CD14-positive monocyte (primary cell): ENCODE data around the gene SH3RF3. TPM values are rescaled to one million over a fixed set of nuclear protein-coding genes. Genes with fewer than 3 reads are reported as not detected.
A peak's percentile ranks its signal among the peaks of the same experiment; 100 is the strongest.

ENCODE experiments used
- DNase-seq, 3 donors: peaks; one replicate each; pipeline ENCODE4 v3.0.0-alpha.2; 2011 to 2022
- H2AFZ ChIP-seq: 2 replicates; pipeline ENCODE4 v1.6.0; 2012; ENCODE audit warnings: mild to moderate bottlenecking, low read depth, low read length, inconsistent platforms; ENCODE audit not compliant: insufficient read depth, poor library complexity, severe bottlenecking
- H3K27ac ChIP-seq, 2 donors: 1 replicate in 1 of 2; 2 replicates in 1 of 2; pipeline ENCODE4 v1.5.1; 2012 to 2013; ENCODE audit warnings: low read length in 2 of 2, control low read depth in 1 of 2, inconsistent platforms in 1 of 2, low read depth in 1 of 2, mild to moderate bottlenecking in 1 of 2
- H3K27me3 ChIP-seq, 2 donors: one replicate each; pipeline versions ENCODE4 v1.6.0 to v1.6.1; 2011 to 2013; ENCODE audit warnings: low read length in 2 of 2; ENCODE audit not compliant: control insufficient read depth in 2 of 2, insufficient read depth in 2 of 2
- H3K36me3 ChIP-seq, 2 donors: replicated peaks in 1 of 2; 1 replicate in 1 of 2; 2 replicates in 1 of 2; pipeline versions ENCODE4 v1.5.1 to v1.6.1; 2012 to 2013; ENCODE audit warnings: low read length in 2 of 2, control low read depth in 1 of 2, inconsistent platforms in 1 of 2, mild to moderate bottlenecking in 1 of 2; ENCODE audit not compliant: insufficient read depth in 2 of 2, control insufficient read depth in 1 of 2
- H3K4me1 ChIP-seq, 2 donors: 1 replicate in 1 of 2; 2 replicates in 1 of 2; pipeline versions ENCODE4 v1.5.1 to v1.6.1; 2012 to 2013; ENCODE audit warnings: low read length in 2 of 2, control low read depth in 1 of 2, inconsistent platforms in 1 of 2, mild to moderate bottlenecking in 1 of 2, moderate library complexity in 1 of 2; ENCODE audit not compliant: insufficient read depth in 2 of 2, control insufficient read depth in 1 of 2
- H3K4me2 ChIP-seq: replicated peaks from 2 replicates; pipeline ENCODE3; 2012; ENCODE audit warnings: low read length, moderate library complexity, mild to moderate bottlenecking; ENCODE audit not compliant: poor library complexity, severe bottlenecking; ENCODE audit errors: extremely low read depth
- H3K4me3 ChIP-seq, 3 experiments: fragments of 200-600 bp in 1 of 3; sonication (generic) in 1 of 3; replicated peaks in 1 of 3; 1 replicate in 2 of 3; 2 replicates in 1 of 3; pipeline ENCODE4 v1.5.1; 2011 to 2013; ENCODE audit warnings: low read length in 3 of 3, mild to moderate bottlenecking in 3 of 3, control low read depth in 2 of 3, low read depth in 2 of 3, inconsistent platforms in 1 of 3, moderate library complexity in 1 of 3
- H3K79me2 ChIP-seq: 2 replicates; pipeline ENCODE4 v1.6.0; 2012; ENCODE audit warnings: mild to moderate bottlenecking, control low read depth, inconsistent platforms, low read length, moderate library complexity; ENCODE audit not compliant: insufficient read depth
- H3K9ac ChIP-seq: 2 replicates; pipeline ENCODE4 v1.6.0; 2017; ENCODE audit warnings: low read length, mild to moderate bottlenecking; ENCODE audit not compliant: insufficient read depth, poor library complexity, severe bottlenecking
- H3K9me3 ChIP-seq, 2 donors: replicated peaks in 1 of 2; 1 replicate in 1 of 2; 2 replicates in 1 of 2; pipeline versions ENCODE4 v1.5.1 to v1.6.1; 2012 to 2013; ENCODE audit warnings: low read length in 2 of 2, control low read depth in 1 of 2; ENCODE audit not compliant: control insufficient read depth in 1 of 2, insufficient read depth in 1 of 2
- H4K20me1 ChIP-seq: 2 replicates; pipeline ENCODE4 v1.6.0; 2012; ENCODE audit warnings: mild to moderate bottlenecking, low read length, control low read depth, moderate library complexity; ENCODE audit not compliant: insufficient read depth
- H3K27ac Mint-ChIP-seq, 7 donors: one replicate each; pipeline ENCODE4 v1.8.0; 2020; ENCODE audit warnings: mild to moderate bottlenecking in 7 of 7, mixed read lengths in 7 of 7, moderate library complexity in 6 of 7, inconsistent platforms in 2 of 7
- H3K27me3 Mint-ChIP-seq, 3 donors: one replicate each; pipeline ENCODE4 v1.8.0; 2021 to 2022; ENCODE audit warnings: low read depth in 3 of 3, mild to moderate bottlenecking in 3 of 3, mixed read lengths in 3 of 3, moderate library complexity in 3 of 3, inconsistent platforms in 1 of 3
- H3K36me3 Mint-ChIP-seq, 2 donors: one replicate each; pipeline ENCODE4 v1.8.0; 2020; ENCODE audit warnings: mixed read lengths in 2 of 2, inconsistent platforms in 1 of 2, mild to moderate bottlenecking in 1 of 2
- H3K4me1 Mint-ChIP-seq: one replicate; pipeline ENCODE4 v1.8.0; 2020; ENCODE audit warnings: mild to moderate bottlenecking, mixed read lengths
- H3K4me3 Mint-ChIP-seq, 2 donors: one replicate each; pipeline ENCODE4 v1.8.0; 2020; ENCODE audit warnings: mild to moderate bottlenecking in 2 of 2, mixed read lengths in 2 of 2, moderate library complexity in 1 of 2
- H3K9me3 Mint-ChIP-seq, 7 donors: one replicate each; pipeline ENCODE4 v1.8.0; 2020 to 2022; ENCODE audit warnings: mixed read lengths in 7 of 7, mild to moderate bottlenecking in 6 of 7, moderate library complexity in 6 of 7, inconsistent platforms in 2 of 7
- WGBS: methylation state at CpG from one replicate; pipeline ENCODE4 v1.1.5; 2013; ENCODE audit warnings: missing lambda C conversion rate; ENCODE audit not compliant: insufficient coverage; 5-methylcytosine and 5-hydroxymethylcytosine counted together
- intact Hi-C, 2 donors: fragments of 100-400 bp; cut with micrococcal nuclease; formaldehyde crosslinking; loops; one replicate each; pipeline versions ENCODE4 v1.15.0 to v1.15.1; 2023
- polyA plus RNA-seq, 3 donors: library from polyadenylated mRNA; depleted of rRNA in 1 of 3; unstranded in 2 of 3; stranded (reverse) in 1 of 3; fragments of 300-500 nt in 2 of 3; fragments of >200 nt in 1 of 3; fragmentation: Illumina TruSeq in 2 of 3; gene quantifications; 1 replicate in 2 of 3; 2 replicates in 1 of 3; pipeline ENCODE4 v1.2.3, GENCODE V29; 2012 to 2021
- TF ChIP-seq, protein P1 (sequence below): fragments of 200-600 bp; IDR thresholded peaks from one replicate; pipeline ENCODE4 v1.8.0; 2022; ENCODE audit warnings: antibody characterized with exemption, mild to moderate bottlenecking

SH3RF3 gene
- polyA plus RNA-seq, 3 donors: 0.25 to 0.75 (median 0.34) TPM

DNA sequence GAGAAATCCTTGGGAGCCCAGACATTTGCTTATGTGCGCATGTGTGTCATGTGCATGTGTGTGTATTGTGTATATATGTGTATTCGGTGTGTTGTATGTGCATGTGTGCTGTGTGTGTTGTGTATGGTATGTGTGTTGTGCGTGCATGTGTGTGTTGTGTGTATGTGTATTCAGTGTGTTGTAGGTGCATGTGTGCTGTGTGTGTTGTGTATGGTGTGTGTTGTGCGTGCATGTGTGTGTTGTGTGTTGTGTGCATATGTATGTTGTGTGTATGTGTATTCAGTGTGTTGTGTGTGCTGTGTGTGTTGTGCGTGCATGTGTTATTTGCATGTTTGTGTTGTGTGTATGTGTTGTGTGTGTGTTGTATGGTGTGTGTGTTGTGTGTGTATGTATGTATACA, 136.9 kb downstream of the SH3RF3 start:
- intact Hi-C loops: no loop called here

DNA sequence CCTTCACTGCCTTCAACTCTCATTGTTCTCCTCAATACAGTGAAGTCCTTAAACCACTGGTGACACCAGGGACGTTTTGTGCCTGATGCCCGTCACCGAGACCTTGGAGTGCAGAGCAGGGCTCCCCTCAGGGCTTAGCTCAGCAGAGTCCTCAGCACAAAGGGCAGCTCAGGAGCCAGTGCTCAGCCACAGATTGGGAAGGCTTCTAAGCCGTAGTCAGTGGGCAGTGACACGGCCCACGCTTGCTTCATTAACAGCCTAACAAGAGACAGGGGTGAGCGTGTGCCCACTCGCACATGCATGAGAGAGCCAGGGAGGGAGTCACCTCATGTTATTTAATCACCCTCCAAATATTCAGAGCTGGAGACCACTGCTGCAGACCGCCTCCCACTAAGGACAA, 137.5 kb downstream of the SH3RF3 start:
- Histone ChIP-seq H3K36me3 (no peaks in the 10 kb centered on the region), H4K20me1 (no peaks in the 10 kb centered on the region), H3K4me2 (peak overlapping the region; percentile 56), H3K4me1 (peaks cover 19 to 29% of the 10 kb centered on the region in 2 donors), H3K79me2 (no peaks in the 10 kb centered on the region), H3K9me3 (no peaks in the 10 kb centered on the region), H3K27me3 (no peaks in the 10 kb centered on the region), H3K4me3 (peak overlapping the region in 1 of 3 experiments; percentile 24), H3K9ac (no peak overlapping the region), H2AFZ (no peak overlapping the region), H3K27ac (peak overlapping the region in 1 of 2 donors; percentile 68)
- H3K36me3 Mint-ChIP-seq: no peaks in the 10 kb centered on the region
- peak overlapping the region in 1 of 2 donors; percentile 69 for H3K4me3 Mint-ChIP-seq
- TF ChIP-seq, protein P1, sequence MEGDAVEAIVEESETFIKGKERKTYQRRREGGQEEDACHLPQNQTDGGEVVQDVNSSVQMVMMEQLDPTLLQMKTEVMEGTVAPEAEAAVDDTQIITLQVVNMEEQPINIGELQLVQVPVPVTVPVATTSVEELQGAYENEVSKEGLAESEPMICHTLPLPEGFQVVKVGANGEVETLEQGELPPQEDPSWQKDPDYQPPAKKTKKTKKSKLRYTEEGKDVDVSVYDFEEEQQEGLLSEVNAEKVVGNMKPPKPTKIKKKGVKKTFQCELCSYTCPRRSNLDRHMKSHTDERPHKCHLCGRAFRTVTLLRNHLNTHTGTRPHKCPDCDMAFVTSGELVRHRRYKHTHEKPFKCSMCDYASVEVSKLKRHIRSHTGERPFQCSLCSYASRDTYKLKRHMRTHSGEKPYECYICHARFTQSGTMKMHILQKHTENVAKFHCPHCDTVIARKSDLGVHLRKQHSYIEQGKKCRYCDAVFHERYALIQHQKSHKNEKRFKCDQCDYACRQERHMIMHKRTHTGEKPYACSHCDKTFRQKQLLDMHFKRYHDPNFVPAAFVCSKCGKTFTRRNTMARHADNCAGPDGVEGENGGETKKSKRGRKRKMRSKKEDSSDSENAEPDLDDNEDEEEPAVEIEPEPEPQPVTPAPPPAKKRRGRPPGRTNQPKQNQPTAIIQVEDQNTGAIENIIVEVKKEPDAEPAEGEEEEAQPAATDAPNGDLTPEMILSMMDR: no peak
- H3K4me1 Mint-ChIP-seq: peaks cover 31% of the 10 kb centered on the region
- 98% methylated on average over 5 of the region's 9 CpGs for WGBS
- intact Hi-C loops: no loop called here
- peak in 2 of 3 donors; percentile 12 to 35 for DNase-seq
- H3K27me3 Mint-ChIP-seq: peaks cover 5 to 6% (median 5%) of the 10 kb centered on the region in 3 donors
- H3K27ac Mint-ChIP-seq: peak overlapping the region; percentile 57 to 92 (median 86)
- no peaks in the 10 kb centered on the region for H3K9me3 Mint-ChIP-seq

More for the DNA sequence above, 136.9 kb downstream of the SH3RF3 start:
- 97% methylated on average over 5 of the region's 5 CpGs for WGBS
- H3K79me2 ChIP-seq: no peaks in the 10 kb centered on the region
- H3K9me3 Mint-ChIP-seq: no peaks in the 10 kb centered on the region
- no peaks in the 10 kb centered on the region for H3K36me3 ChIP-seq
- H3K27ac ChIP-seq: no peak overlapping the region
- DNase-seq: no peak
- H3K4me1 Mint-ChIP-seq: peaks cover 31% of the 10 kb centered on the region
- H3K9me3 ChIP-seq: no peaks in the 10 kb centered on the region
- TF ChIP-seq, protein P1: no peak
- peaks cover 5 to 6% (median 6%) of the 10 kb centered on the region in 3 donors for H3K27me3 Mint-ChIP-seq
- H3K4me3 Mint-ChIP-seq: no peak overlapping the region
- no peaks in the 10 kb centered on the region for H3K27me3 ChIP-seq
- H3K27ac Mint-ChIP-seq: peak overlapping the region in 3 of 7 donors; percentile 5 to 18 (median 5)
- H2AFZ ChIP-seq: no peak overlapping the region
- peaks cover 19 to 29% of the 10 kb centered on the region in 2 donors for H3K4me1 ChIP-seq
- no peaks in the 10 kb centered on the region for H3K36me3 Mint-ChIP-seq
- no peaks in the 10 kb centered on the region for H4K20me1 ChIP-seq
- H3K4me3 ChIP-seq: no peak overlapping the region
- no peak overlapping the region for H3K4me2 ChIP-seq
- H3K9ac ChIP-seq: no peak overlapping the region
